HG03520 (cell line): ENCODE measurements around the gene SLC12A3.

Source experiments
- ATAC-seq: cut with Tn5 transposase; IDR thresholded peaks from one replicate; pipeline ENCODE4 v1.9.1; 2021; ENCODE audit warnings: mild to moderate bottlenecking, moderate library complexity; ENCODE audit not compliant: unreplicated experiment

SLC12A3 gene, protein sequence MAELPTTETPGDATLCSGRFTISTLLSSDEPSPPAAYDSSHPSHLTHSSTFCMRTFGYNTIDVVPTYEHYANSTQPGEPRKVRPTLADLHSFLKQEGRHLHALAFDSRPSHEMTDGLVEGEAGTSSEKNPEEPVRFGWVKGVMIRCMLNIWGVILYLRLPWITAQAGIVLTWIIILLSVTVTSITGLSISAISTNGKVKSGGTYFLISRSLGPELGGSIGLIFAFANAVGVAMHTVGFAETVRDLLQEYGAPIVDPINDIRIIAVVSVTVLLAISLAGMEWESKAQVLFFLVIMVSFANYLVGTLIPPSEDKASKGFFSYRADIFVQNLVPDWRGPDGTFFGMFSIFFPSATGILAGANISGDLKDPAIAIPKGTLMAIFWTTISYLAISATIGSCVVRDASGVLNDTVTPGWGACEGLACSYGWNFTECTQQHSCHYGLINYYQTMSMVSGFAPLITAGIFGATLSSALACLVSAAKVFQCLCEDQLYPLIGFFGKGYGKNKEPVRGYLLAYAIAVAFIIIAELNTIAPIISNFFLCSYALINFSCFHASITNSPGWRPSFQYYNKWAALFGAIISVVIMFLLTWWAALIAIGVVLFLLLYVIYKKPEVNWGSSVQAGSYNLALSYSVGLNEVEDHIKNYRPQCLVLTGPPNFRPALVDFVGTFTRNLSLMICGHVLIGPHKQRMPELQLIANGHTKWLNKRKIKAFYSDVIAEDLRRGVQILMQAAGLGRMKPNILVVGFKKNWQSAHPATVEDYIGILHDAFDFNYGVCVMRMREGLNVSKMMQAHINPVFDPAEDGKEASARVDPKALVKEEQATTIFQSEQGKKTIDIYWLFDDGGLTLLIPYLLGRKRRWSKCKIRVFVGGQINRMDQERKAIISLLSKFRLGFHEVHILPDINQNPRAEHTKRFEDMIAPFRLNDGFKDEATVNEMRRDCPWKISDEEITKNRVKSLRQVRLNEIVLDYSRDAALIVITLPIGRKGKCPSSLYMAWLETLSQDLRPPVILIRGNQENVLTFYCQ

DNA sequence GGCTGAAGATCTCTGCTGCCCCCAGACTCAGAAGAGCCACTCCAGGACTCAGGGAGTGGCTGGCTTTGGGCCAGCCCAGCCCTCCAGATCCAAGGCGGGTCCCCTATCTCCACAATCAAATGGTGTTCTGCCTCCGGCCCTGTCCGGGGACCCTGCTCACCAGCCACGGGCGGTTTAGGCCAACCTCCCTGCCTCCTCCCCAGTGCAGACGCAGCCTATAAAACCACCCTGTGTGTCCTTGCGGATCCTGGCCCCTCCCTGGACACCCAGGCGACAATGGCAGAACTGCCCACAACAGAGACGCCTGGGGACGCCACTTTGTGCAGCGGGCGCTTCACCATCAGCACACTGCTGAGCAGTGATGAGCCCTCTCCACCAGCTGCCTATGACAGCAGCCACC lies at the start of gene SLC12A3:
Gene SLC12A3 (plus strand): TSS at position 248 of the 400 bp plus-strand sequence. CDS start 29 bp downstream, at position 277.
- ATAC-seq = no peak

DNA sequence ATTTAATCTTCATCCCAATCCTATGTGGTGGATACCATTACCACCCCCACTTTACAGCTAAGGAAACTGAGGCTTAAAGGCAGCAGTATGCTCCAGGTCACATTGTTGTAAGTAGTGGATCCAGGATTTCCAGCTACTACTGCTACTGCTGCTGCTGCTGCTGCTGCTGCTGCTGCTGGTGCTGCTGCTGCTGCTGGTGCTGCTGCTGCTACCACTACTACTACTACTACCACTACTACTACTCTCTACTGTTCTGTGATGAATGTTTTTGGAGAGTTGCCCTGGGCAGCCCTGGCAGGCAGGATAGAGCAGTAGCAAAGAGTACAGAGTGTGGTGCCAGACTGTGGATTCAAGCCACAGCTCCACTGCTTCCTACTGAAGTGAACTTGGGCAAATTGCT lies 49.3 kb upstream of the SLC12A3 start:
- no peak for ATAC-seq

DNA sequence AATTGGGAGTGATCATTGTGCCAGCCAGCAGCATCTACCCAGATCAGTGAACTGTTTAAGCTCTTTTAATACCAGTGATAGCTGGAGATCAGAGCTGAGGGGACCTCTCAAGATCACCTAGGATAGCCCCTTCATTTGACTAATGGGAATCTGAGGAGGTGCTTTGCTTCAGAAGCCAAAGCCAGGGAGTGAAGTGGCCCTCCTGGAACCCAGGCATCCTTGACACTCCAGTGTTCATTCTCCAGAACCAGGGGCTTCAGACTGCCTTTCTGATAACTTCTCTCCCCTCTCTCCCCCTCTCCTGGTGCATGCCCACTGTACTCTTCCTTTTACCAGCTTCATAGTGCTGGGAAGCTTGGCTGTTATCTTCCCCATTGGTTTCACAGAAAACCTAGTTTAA lies 48.0 kb upstream of the SLC12A3 start:
- no peak for ATAC-seq

DNA sequence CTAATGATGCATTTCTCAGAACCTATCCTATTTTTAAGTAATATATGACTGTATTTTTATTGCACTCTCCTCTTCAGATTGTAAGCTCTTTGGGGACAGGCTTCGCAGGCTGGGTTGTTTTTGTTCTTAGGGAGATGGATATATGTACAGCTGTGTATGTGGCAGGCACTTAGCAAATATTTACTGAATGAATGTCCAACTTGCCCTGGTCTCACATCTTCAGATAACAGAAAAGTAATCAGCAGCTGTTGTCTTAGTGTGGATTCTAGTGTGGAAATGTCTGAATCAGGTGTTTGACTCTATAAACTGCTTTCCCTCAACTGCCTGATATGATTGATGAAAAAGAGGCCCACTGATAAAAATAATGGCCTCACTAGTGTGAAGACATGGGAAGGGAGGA lies 47.1 kb upstream of the SLC12A3 start:
- ATAC-seq = no peak

- no peak for ATAC-seq
These were observed 41.8 kb upstream of the SLC12A3 start for GRCh38 chr16:56823081-56823733.

GRCh38 chr16:56824331-56824730 lies 40.7 kb upstream of the SLC12A3 start:
- ATAC-seq = no peak

- ATAC-seq = no peak
These were observed 40.2 kb upstream of the SLC12A3 start for GRCh38 chr16:56824804-56825203.

DNA sequence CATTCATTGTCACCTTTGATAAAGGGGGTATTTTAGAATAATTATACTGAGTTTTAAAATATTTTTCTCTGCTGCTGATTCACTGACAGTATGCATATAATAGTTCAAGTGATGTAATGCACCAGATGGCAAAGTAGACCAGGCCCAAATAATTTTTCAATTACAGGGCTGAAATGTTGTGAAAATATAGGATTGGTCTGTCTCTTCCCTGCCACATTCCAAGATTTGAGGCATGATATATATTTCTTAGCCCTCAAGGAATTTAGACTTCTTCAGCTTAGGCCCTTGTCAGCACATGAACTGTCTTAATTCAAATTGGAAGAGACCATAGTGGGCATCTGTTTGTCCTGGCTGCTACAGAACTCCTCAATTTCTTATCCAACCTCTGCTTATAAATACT lies 39.2 kb upstream of the SLC12A3 start:
- no peak for ATAC-seq

GRCh38 chr16:56828647-56829046 lies 36.4 kb upstream of the SLC12A3 start:
- ATAC-seq = no peak

DNA sequence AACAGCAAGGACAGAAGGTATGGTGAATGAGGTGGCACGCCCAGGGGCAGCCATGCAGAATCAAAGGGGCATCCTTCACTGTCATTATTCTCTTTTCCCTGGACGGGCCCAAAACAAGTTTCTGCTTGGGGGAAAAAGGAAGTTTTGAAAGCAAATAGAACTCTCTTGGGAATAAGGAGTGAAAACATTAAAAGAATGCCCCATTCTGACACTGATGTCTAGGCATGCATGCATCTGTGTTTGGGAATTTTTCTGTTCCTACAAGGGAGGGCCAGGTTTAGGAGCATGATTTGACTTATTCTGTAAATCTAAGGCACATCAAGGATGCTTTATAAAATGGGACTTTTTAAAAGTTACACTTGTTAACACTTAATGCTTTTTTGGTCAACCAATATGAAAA lies 34.3 kb upstream of the SLC12A3 start:
- no peak for ATAC-seq

GRCh38 chr16:56832768-56833167 lies 32.2 kb upstream of the SLC12A3 start:
- ATAC-seq = no peak

- ATAC-seq = no peak
These were observed 31.6 kb upstream of the SLC12A3 start for GRCh38 chr16:56833243-56833970.

GRCh38 chr16:56835320-56835719 lies 29.7 kb upstream of the SLC12A3 start:
- ATAC-seq = no peak

- no peak for ATAC-seq
These were observed 28.4 kb upstream of the SLC12A3 start for GRCh38 chr16:56836410-56837230.

DNA sequence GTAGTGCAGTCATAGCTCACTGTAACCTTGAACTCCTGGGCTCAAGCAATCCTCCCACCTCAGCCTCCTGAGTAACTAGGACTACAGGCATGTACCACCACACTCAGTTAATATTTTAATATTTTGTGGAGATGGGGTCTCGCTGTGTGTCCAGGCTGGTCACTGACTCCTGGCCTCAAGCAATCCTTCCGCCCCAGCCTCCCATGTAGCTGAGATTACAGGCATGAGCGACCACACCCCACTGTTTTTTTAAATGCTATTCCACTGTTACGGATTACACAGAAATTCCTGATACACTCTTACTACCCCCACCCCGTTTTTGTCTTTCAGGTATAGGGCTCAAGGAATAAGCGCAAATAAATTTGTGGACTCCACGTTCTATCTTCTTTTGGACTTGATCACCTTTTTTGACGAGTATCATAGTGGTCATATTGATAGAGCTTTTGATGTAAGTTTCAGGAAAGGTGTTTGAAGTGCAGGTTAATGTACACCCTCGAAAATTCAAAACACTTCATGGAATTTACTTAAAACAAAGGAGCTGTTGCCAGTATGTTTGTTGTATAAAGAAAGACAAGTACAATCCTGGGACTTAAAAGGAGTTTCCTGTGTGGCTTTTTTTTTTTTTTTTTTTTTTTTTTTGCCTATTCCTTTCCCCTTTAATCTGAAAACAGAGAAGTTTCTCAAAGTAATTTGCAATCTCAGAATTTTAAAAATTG lies 26.2 kb upstream of the SLC12A3 start:
- no peak for ATAC-seq

- no peak for ATAC-seq
These were observed 23.8 kb upstream of the SLC12A3 start for GRCh38 chr16:56841233-56841632.

GRCh38 chr16:56841659-56842058 lies 23.3 kb upstream of the SLC12A3 start:
- ATAC-seq = no peak

DNA sequence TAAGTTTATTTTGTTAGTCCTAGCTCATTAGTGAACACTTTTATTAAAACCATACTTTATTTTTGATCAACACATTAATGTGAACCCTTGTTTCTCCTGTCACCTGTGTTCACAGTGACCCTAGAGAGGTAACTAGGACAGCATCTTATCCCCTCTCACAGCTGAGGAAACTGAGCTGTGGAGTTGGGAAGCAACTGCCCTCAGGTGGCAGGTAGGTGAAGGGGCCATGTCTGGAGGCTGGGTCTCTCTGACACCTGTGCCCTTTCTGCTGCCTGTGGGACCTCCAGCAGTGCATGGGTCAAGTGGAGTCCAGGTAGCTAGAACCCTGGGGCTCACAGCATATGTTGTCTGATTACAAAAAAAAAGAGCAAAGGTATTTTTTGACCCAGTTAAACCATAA lies 22.9 kb upstream of the SLC12A3 start:
- no peak for ATAC-seq

GRCh38 chr16:56844056-56844455 lies 21.0 kb upstream of the SLC12A3 start:
- no peak for ATAC-seq
